HG03432 (cell line): ENCODE measurements around the gene CADPS.

Source experiments
- ATAC-seq: cut with Tn5 transposase; IDR thresholded peaks from one replicate; pipeline ENCODE4 v1.9.1; 2021; ENCODE audit warnings: mild to moderate bottlenecking, moderate library complexity; ENCODE audit not compliant: unreplicated experiment

CADPS gene

DNA sequence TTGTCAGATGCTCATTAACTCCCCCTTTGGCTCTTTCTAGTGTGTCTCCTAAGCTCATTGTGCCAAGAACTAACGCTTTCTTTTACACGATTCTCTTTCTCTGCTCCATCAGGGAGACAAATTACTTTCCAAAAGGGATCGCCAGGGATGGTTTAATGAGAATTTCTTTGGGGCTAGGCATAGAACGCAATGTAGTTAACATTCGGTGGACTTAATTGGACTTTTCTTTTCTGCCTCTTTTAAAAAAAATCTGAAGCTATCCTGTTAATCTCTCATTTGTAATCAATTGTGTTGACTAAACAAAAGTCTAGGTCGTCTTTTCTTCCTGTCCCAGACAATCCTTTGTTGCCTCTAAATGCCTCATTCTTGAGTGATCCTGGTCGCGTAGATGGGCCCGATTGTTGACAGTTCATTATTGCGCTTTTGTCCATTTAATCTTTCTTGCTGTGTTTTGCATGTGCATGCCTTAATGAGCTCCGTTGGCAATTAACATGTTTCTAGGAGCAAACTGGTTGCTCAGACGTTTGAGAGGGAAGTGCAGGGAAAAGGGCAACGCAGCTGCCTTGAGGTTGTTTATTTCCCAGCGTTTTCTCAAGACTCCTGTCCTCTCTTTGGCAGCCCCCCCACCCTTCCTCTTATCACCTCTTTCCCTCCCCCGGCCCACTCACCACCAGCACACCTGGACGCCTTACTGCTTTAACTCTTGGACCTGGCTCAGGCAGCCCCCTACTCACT, 509.7 kb downstream of the CADPS start:
- ATAC-seq = no peak

DNA sequence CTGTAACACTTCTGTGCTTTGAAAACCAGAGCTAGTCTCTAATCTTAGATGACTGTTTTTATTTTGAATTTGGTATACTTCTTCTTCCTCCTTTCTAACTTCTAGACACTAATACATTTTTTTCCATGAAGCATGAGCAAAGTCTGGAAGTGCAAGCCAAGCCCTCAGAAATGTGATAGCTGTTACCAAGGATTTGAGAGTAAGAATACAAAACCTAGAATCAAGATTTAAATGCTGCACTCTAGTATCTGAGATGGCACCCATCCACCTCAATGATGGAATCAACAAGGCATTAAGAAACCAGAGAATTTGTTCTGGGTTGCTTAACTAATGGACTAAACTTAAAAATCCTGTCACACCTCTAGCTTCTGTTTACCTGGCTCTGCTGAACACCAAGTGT, 511.0 kb downstream of the CADPS start:
- no peak for ATAC-seq

DNA sequence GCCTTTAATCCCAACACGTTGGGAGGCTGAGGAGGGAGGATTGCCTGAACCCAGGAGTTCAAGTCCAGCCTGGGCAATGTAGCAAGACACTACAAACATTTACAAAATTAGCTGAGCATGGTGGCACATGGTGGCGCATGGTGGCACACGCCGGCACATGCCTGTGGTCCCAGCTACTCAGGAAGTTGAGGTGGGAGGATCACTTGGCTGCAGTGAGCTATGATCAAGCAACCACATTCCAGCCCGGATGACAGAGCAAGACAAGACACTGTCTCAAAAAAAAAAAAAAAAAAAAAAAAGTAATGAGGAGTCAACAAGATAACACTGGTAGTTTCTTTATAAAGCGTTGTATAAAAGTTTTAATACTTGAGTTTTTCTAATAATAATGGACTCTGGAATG, 511.9 kb downstream of the CADPS start:
- no peak for ATAC-seq

DNA sequence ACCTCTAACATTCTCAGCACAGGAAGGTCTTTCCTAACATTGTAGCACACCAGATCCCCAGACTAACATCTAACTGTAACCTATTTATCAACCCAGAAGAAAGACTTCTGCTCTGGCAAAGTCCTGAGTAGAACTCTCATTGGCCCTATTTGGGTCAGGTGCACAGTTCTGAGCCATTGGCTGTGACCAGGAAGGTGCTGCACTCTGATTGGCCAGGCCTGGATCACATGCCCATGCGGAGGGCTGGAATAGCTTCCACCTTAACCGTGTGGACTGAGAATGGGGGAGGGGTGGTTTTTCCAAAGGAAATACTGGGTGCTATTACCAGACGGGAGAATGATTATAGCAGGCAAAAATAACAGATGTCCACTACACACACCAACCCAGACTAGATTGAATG, 513.4 kb downstream of the CADPS start:
- ATAC-seq = peak; percentile 23

DNA sequence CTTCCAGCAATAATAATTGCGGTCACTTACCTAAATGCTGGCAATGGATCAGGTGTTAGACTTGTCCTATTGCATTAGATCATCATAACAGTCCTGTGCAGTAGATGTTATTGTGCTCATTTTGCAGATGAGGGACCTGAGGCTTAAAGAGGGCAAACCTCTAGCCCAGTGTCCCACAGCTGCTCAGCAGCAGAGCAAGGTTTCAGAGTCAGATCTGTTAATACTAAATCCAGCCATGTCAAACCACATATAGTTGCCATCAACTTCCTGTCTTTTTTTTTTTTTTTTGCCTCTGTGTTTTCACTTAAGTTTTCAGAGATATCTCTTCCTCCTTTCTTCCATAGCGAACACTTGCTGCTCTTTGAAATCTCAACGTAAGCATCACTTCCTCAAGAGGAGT, 514.0 kb downstream of the CADPS start:
- ATAC-seq = peak; percentile 92

DNA sequence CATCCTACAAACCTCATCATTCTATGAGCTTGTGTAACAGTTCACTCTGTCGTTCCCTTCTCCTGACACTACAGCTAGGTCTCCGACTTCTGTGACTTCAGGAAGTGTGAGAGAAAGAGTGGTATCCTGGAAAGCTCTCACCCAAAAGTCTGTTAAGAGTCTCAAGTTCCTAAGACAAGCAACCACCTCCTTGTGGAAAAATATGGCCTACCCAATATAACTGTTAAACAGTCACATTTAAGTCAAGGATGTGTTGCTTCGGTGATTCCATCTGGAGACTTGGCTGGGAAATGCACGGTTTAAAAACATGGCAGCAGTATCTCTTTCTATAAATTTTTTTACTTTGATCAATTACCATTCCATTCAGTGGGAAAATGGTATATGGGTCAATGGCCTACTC, 515.7 kb downstream of the CADPS start:
- no peak for ATAC-seq

DNA sequence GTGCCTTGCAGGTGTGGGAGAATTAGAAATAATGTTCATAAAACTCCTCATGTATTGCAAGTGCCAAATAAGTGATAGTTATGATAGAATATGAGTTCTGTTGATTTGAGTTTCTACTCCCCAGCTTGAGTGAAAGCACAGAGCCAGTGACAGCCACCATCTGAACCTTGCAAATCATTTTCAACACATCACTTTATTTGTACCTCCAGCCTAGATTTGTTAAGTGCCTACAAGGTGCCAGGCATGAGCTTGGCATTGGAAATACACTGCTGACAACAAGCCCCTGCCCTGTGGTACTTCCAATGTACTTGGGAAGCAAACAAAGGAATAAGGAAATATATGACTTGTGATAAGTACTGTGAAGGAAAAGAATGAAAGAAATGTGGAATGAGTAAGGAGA, 518.9 kb downstream of the CADPS start:
- no peak for ATAC-seq

DNA sequence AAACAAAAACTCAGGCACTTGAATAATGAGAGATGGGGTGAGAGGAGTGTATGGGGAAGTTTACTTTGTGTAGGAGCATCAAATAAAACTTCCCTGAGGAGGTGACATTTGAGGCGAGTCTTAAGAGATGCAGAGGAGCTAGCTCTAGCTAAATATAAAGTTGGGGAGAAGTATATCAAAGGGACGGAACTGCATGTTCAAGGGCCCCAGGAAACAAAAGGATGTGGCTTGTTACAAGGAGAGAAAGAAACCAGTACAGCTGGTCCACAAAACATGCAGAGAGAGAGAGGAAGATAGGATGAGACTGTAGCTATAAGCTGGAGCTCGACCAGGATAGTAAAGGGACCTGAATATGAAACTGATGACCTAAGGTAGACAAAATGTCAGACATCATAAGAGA, 519.5 kb downstream of the CADPS start:
- ATAC-seq = no peak
